ENCODE results near the gene MSANTD1.

GRCh38 chr4:3210467-3210866 lies 38.5 kb upstream of the MSANTD1 start:
- TF ChIP-seq POLR2AphosphoS5 (IDR thresholded peaks at IDR 0.05; ENCODE audit: low read length) (no peak), EZH2 (IDR thresholded peaks at IDR 0.05; ENCODE audit: borderline replicate concordance, control insufficient read depth, low read depth, low read length) (no peak), USF2 (IDR thresholded peaks at IDR 0.05; ENCODE audit: borderline replicate concordance, low read depth, low read length) (no peak), CBX3 (IDR thresholded peaks at IDR 0.05; ENCODE audit: borderline replicate concordance, low read depth) (no peak), CTCF (IDR thresholded peaks at IDR 0.05 in 2 of 3, conservative IDR thresholded peaks at IDR 0.05 in 1 of 3; ENCODE audit: control insufficient read depth in 2 of 3, extremely low read depth in 1 of 3, insufficient read depth in 1 of 3, low read depth in 3 of 3, low read length in 3 of 3) (no peak), MXI1 (IDR thresholded peaks at IDR 0.05; ENCODE audit: low read depth, low read length) (no peak), POLR2A (IDR thresholded peaks at IDR 0.05; ENCODE audit: low read depth, low read length) (0 out of 2 replicates have a peak, but pooled peaks have one; percentile 28), YY1 (IDR thresholded peaks at IDR 0.05; ENCODE audit: low read depth, low read length) (no peak), EP300 (IDR thresholded peaks at IDR 0.05; ENCODE audit: borderline replicate concordance in 1 of 2, control insufficient read depth in 1 of 2, low read depth in 2 of 2, low read length in 2 of 2) (no peak), RFX5 (IDR thresholded peaks at IDR 0.05; ENCODE audit: low read depth, low read length) (no peak), CHD2 (IDR thresholded peaks at IDR 0.05; ENCODE audit: borderline replicate concordance, low read depth, low read length) (no peak)
